Body of pancreas (tissue), 4 donors: ENCODE measurements around the gene PRKG1. TPM values are rescaled to one million over a fixed set of nuclear protein-coding genes. Genes with fewer than 3 reads are reported as not detected.

Experiments
- ATAC-seq: fragments of 150-250 bp; one replicate; pipeline ENCODE4 v1.9.1; 2016
- DNase-seq, 4 donors: peaks; one replicate each; pipeline ENCODE4 v3.0.0-alpha.2; 2019
- H3K27ac ChIP-seq, 4 donors: fragments of 200-600 bp; sonication (generic); 1 replicate in 3 of 4; 2 replicates in 1 of 4; pipeline versions ENCODE4 v1.5.1 to v1.6.1; 2016 to 2019; ENCODE audit warnings: mild to moderate bottlenecking in 1 of 4, mixed read lengths in 1 of 4, moderate library complexity in 1 of 4
- H3K27me3 ChIP-seq, 2 donors: fragments of 200-600 bp; sonication (generic); one replicate each; pipeline ENCODE4 v1.6.0; 2016; ENCODE audit warnings: mild to moderate bottlenecking in 1 of 2
- H3K36me3 ChIP-seq, 2 donors: fragments of 200-600 bp; sonication (generic); replicated peaks in 1 of 2; 2 replicates each; pipeline ENCODE4 v1.5.1; 2016; ENCODE audit warnings: low read depth in 2 of 2; ENCODE audit not compliant: insufficient read depth in 1 of 2
- H3K4me1 ChIP-seq: fragments of 200-600 bp; sonication (generic); one replicate; pipeline ENCODE4 v1.6.0; 2016
- H3K4me3 ChIP-seq, 2 donors: fragments of 200-600 bp; sonication (generic); 1 replicate in 1 of 2; 2 replicates in 1 of 2; pipeline ENCODE4 v1.5.1; 2016 to 2019
- H3K9me3 ChIP-seq, 3 donors: fragments of 200-600 bp; sonication (generic); 1 replicate in 2 of 3; 2 replicates in 1 of 3; pipeline ENCODE4 v1.5.1; 2016
- POLR2A ChIP-seq, 3 donors: fragments of 450-650 bp; IDR thresholded peaks; one replicate each; pipeline ENCODE4 v1.6.1; 2016; ENCODE audit warnings: antibody characterized with exemption in 3 of 3, mild to moderate bottlenecking in 2 of 3
- WGBS, 2 donors: methylation state at CpG; one replicate each; pipeline ENCODE4 v1.1.5; 2017; 5-methylcytosine and 5-hydroxymethylcytosine counted together
- intact Hi-C: fragments of 100-400 bp; cut with DNase I; formaldehyde crosslinking; loops from one replicate; pipeline ENCODE4 v1.15.1; 2023
- total RNA-seq, 2 donors: library from RNA; depleted of rRNA; stranded (reverse); fragments of >200 nt; gene quantifications; one replicate each; pipeline ENCODE4 v1.1.0, GENCODE V29; 2016
- TF ChIP-seq, protein P1 (sequence below), 7 experiments: fragments of 450-650 bp in 4 of 7; fragments of 200-600 bp in 3 of 7; sonication (generic) in 3 of 7; IDR thresholded peaks; one replicate each; pipeline ENCODE4 v1.5.1; 2016 to 2019; ENCODE audit warnings: antibody characterized with exemption in 7 of 7

Gene PRKG1
- total RNA-seq, 2 donors from 2014 or later = 14.2 to 18.9 TPM

DNA sequence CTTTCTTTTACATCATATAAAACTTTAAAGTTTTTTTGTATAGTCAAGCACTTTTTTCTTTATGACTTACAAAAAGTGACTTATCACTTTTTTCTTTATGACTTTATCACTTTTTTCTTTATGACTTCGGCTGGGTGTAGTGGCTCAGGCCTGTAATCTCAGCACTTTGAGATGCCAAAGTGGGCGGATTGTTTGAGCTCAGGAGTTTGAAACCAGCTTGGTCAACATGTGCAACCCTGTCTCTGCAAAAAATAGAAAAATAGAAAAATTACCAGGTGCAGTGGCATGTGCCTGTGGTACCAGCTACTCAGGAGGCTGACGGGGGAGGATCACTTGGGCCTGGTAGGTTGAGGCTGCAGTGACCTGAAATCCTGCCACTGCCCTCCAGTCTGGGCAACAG is 733.9 kb downstream of the PRKG1 start:
- no peak overlapping the region for H3K27ac ChIP-seq
- intact Hi-C loops = no loop called here
- WGBS, 2 donors = 77% methylated on average over 3 of the region's 3 CpGs
- ATAC-seq (no peak), DNase-seq (no peak)
- H3K4me3 ChIP-seq = no peak overlapping the region
- H3K4me1 ChIP-seq = no peaks in the 10 kb centered on the region
- H3K9me3 ChIP-seq = no peaks in the 10 kb centered on the region
- TF ChIP-seq, protein P1, sequence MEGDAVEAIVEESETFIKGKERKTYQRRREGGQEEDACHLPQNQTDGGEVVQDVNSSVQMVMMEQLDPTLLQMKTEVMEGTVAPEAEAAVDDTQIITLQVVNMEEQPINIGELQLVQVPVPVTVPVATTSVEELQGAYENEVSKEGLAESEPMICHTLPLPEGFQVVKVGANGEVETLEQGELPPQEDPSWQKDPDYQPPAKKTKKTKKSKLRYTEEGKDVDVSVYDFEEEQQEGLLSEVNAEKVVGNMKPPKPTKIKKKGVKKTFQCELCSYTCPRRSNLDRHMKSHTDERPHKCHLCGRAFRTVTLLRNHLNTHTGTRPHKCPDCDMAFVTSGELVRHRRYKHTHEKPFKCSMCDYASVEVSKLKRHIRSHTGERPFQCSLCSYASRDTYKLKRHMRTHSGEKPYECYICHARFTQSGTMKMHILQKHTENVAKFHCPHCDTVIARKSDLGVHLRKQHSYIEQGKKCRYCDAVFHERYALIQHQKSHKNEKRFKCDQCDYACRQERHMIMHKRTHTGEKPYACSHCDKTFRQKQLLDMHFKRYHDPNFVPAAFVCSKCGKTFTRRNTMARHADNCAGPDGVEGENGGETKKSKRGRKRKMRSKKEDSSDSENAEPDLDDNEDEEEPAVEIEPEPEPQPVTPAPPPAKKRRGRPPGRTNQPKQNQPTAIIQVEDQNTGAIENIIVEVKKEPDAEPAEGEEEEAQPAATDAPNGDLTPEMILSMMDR (IDR thresholded peaks at IDR 0.05) = no peak
- no peak for TF ChIP-seq POLR2A (IDR thresholded peaks at IDR 0.05)
- no peaks in the 10 kb centered on the region for H3K27me3 ChIP-seq
- H3K36me3 ChIP-seq = no peaks in the 10 kb centered on the region

DNA sequence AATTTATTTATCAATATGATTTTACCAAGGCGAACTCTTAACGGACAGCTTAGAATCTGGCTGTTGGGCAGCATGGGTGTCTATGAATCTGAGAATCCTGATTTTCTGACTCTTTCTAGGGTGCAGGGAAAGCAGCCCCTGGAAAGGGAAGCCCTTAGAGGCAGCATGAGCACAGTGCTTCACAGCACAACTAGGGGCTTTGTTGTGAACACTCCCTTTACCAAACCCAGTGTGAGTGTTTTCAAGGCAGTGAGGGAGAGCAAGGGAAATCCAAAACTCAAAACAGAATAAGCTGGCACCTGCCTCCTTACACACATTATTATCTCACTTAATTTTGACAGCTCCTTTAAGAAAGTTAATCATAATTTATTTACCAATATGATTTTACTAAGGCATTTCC is 741.4 kb downstream of the PRKG1 start:
- ATAC-seq (no peak), DNase-seq (no peak)
- intact Hi-C loops = no loop called here
- H3K4me1 ChIP-seq = no peaks in the 10 kb centered on the region
- H3K36me3 ChIP-seq = no peaks in the 10 kb centered on the region
- H3K4me3 ChIP-seq = no peak overlapping the region
- 33 to 46% methylated on average over 2 of the region's 2 CpGs for WGBS, 2 donors
- TF ChIP-seq, protein P1 (IDR thresholded peaks at IDR 0.05) = no peak
- no peak for TF ChIP-seq POLR2A (IDR thresholded peaks at IDR 0.05)
- no peaks in the 10 kb centered on the region for H3K9me3 ChIP-seq
- H3K27ac ChIP-seq = no peak overlapping the region
- H3K27me3 ChIP-seq = no peaks in the 10 kb centered on the region

DNA sequence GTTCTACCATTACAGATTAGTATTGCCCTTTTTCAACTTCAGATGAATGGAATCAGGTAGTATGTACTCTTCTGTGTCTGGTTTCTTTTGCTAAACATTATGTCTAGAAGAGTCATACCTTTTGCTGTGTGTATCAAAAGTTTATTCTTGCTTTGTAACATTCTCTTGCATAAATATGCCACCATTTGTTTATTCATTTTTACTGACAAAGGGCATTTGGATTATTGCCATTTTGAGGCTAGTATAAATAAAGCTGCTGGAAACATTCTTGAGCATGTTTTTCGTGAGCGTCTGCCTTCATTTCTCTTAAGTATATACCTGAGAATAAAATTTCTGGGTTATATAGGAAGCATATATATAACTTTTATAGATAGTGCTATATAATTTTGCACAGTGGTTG is 746.8 kb downstream of the PRKG1 start:
- no peaks in the 10 kb centered on the region for H3K9me3 ChIP-seq
- no peak overlapping the region for H3K4me3 ChIP-seq
- H3K27ac ChIP-seq = no peak overlapping the region
- H3K36me3 ChIP-seq = no peaks in the 10 kb centered on the region
- WGBS, 2 donors = 18 to 26% methylated on average over 2 of the region's 2 CpGs
- no peaks in the 10 kb centered on the region for H3K4me1 ChIP-seq
- ATAC-seq (no peak), DNase-seq (no peak)
- H3K27me3 ChIP-seq = no peaks in the 10 kb centered on the region
- intact Hi-C loops = no loop called here
- TF ChIP-seq, protein P1 (IDR thresholded peaks at IDR 0.05) = no peak
- TF ChIP-seq POLR2A (IDR thresholded peaks at IDR 0.05) = no peak

DNA sequence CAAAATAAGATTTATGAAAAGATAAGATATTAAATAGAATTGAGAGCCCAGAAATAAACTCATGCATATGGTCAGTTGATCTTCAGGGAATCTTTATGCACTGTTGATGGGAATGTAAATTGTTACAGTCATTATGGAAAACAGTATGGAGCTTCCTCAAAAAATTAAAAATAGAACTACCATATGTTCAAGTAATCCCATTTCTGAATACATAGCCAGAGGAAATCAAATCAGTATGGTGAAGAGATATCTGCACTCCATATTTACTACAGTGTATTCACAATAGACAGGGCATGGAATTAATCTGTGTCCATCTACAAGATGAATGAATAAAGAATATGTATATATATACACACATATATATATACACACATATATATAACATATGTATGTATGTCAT is 747.5 kb downstream of the PRKG1 start:
- H3K4me1 ChIP-seq = no peaks in the 10 kb centered on the region
- DNase-seq = no peak
- H3K27me3 ChIP-seq = no peaks in the 10 kb centered on the region
- H3K36me3 ChIP-seq = no peaks in the 10 kb centered on the region
- no peaks in the 10 kb centered on the region for H3K9me3 ChIP-seq
- H3K27ac ChIP-seq = no peak overlapping the region
- ATAC-seq = no peak
- intact Hi-C loops = no loop called here
- no peak overlapping the region for H3K4me3 ChIP-seq
- TF ChIP-seq, protein P1 (IDR thresholded peaks at IDR 0.05) = no peak
- TF ChIP-seq POLR2A (IDR thresholded peaks at IDR 0.05) = no peak

DNA sequence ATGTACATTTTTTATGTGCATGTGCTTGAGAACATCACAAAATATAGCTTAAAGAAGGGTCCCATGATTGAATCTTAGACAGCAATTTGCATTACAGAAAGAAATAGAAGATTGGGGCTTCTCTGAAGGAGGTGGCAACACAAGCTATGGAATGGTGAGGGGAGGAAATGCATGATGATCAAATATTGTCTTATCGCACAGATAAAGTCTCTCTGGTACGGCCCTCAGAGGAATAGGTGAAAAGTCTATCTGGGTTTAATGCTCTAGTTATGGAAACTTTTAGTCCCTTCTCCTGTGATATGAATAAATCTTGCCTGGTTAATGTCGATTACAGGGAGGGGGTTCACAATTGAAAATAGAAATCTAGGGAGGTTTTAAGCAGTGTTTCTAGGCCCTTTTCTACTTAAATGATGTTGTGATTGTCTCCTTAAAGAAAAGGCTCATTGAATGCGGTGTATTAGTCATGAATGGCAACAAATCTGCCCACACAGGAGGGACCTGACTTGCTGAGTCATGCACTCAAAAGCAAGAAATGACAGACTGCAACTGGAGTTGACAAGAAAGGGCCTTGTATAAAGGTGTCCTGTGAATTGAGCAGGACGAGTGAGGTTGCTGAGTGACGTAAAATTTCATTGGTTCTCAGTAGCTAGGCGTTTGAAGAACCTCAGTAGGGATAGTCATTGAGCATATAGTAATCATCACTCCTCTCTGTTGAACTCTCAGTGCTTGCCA is 758.5 kb downstream of the PRKG1 start:
- H3K4me1 ChIP-seq = no peaks in the 10 kb centered on the region
- no peak overlapping the region for H3K27ac ChIP-seq
- H3K4me3 ChIP-seq = no peak overlapping the region
- ATAC-seq (no peak), DNase-seq (no peak)
- no peaks in the 10 kb centered on the region for H3K9me3 ChIP-seq
- TF ChIP-seq, protein P1 (IDR thresholded peaks at IDR 0.05) = no peak
- TF ChIP-seq POLR2A (IDR thresholded peaks at IDR 0.05) = no peak
- H3K36me3 ChIP-seq = no peaks in the 10 kb centered on the region
- H3K27me3 ChIP-seq = no peaks in the 10 kb centered on the region
- intact Hi-C loops = no loop called here
- WGBS, 2 donors = 73 to 82% methylated on average over 7 of the region's 7 CpGs
